Measurements from ENCODE around the gene NOD1.
"Not testable (repeated sequence)": the region's sequence is repeated elsewhere in the genome, so short reads cannot be mapped to it uniquely, and the experiment has no call there.

The NOD1 gene

DNA sequence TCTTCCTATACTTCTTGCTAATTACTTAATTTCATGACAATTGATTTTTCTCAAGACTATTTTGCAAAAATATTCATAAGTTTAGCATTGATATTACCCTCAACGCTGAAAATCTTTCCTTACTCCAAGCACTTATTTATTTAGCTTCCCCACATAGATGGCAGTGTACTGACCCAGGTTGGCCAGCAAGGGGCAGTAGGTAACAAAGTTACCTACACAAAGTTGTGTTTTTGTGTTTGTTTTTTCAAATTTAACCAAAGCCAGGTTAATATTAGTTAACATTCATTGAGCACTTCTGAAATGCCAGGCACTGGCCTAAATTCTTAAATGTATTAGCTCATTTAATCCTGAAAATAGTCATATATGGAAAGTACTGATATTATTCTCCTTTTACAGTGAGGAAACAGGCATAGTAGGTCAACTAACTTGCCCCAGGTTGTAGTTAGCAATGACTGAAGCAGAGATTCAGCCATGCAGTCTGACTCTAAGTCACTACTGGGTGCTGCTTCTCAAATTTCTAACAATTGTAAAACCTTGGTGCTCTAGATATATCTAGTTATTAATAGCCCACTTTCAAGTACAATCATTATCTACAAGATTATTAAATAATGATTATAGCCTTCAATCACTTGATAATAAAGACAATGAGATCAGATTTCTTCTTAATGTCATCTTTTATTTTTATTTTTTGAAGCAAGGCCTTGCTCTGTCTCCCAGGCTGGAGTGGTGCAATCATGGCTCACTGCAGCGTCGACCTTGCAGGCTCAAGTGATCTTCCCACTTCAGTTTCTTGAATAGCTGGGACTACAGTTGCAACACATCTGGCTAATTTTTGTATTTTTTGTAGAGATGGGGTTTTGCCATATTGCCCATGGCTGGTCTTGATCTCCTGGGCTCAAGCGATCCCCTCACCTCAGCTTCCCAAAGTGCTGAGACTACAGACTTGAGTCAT lies 31.8 kb upstream of the NOD1 start:
- Mint-ChIP-seq H3K4me3 (no peak overlapping the region), H3K9me3 (no peaks in the 10 kb centered on the region), H3K36me3 (peaks cover 6% of the 10 kb centered on the region), H3K4me1 (no peaks in the 10 kb centered on the region), H3K27ac (no peak overlapping the region)
- peak; percentile 61 for ATAC-seq
- DNase-seq (ENCODE audit: low spot score in 2 of 2): no peak

DNA sequence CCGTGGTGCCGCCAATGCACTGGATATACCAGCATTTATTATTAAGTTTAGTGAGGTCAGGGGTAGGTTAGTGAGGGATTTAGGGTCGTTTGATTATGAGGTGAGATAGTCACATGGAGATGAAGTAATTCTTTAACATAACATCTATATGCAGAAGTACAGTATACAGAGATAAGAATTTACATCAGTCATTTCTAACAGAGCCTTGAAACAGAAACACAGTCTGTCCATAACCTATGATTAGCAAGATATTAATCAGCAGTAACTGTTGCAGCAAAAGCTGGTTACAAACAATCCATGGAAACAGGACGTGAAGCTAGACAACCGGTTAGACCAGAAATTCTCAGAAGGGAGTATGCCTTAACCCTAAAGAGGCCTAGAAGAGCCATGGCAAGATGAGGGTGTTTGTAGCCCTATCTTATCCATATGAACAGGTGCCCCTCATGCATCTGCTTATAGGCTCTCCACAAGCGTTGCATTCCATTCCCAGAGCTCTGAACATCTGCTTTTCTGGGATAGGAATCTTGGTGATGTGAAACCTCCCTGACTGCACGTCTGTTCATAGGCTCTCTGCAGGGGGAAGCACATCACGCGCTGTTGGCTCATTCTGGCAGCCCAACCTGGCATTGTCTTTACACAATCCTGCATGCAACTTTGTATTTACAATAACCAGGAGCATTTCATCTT lies 30.7 kb upstream of the NOD1 start:
- not testable (repeated sequence) for H3K27ac Mint-ChIP-seq; H3K9me3 Mint-ChIP-seq; H3K36me3 Mint-ChIP-seq; ATAC-seq; H3K4me1 Mint-ChIP-seq; DNase-seq (ENCODE audit: low spot score in 2 of 2); H3K4me3 Mint-ChIP-seq

DNA sequence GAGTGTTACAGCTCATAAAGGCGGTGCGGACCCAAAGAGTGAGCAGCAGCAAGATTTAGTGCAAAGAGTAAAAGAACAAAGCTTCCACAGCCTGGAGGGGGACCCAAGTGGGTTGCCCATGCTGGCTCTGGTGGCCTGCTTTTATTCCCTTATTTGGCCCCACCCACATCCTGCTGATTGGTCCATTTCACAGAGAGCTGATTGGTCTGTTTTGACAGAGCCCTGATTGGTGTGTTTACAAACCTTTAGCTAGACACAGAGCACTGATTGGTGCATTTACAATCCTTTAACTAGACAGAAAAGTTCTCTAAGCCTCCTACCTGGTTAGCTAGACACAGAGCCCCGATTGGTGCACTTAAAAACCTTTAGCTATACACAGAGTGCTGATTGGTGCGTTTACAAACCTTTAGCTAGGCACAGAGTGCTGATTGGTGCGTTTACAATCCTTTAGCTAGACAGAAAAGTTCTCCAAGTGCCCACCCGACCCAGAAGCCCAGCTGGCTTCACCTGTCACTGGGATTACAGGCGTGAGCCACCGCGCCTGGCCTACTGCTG lies 28.8 kb upstream of the NOD1 start:
- not testable (repeated sequence) for ATAC-seq; H3K27ac Mint-ChIP-seq; DNase-seq (ENCODE audit: low spot score in 2 of 2); H3K4me3 Mint-ChIP-seq; H3K9me3 Mint-ChIP-seq
- H3K36me3 Mint-ChIP-seq: peaks cover 15% of the 10 kb centered on the region
- peaks cover 22% of the 10 kb centered on the region for H3K4me1 Mint-ChIP-seq

DNA sequence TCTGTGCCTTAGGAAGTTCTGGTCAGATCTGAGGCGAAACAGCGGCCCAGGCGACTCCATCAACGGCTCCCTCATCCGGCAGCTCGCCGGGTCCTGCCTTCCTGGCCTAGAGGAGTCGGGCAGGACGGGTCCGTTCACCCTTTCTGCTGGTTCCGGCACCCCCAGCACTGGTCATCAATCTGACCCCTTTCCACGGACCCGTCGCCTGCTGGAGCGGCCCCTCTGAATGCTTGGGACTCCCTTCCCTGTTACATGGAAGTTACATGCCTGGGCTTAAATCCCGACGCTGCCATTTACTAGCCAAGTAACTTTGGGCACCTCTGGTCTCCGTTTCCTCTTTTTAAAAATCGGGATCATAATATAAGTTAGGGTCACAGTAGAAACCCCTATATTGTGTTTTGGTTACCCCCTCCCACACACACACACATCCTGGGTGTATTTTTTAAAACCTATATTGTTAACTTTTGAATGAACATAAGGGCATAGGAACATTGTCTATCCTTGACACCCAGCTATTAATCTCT lies 26.7 kb upstream of the NOD1 start:
- Mint-ChIP-seq H3K27ac (peak overlapping the region; percentile 89), H3K4me3 (peak overlapping the region; percentile 83), H3K4me1 (peaks cover 34% of the 10 kb centered on the region), H3K9me3 (no peaks in the 10 kb centered on the region), H3K36me3 (peaks cover 26% of the 10 kb centered on the region)
- DNase-seq (ENCODE audit: low spot score in 2 of 2) (no peak), ATAC-seq (peak; percentile 14)

DNA sequence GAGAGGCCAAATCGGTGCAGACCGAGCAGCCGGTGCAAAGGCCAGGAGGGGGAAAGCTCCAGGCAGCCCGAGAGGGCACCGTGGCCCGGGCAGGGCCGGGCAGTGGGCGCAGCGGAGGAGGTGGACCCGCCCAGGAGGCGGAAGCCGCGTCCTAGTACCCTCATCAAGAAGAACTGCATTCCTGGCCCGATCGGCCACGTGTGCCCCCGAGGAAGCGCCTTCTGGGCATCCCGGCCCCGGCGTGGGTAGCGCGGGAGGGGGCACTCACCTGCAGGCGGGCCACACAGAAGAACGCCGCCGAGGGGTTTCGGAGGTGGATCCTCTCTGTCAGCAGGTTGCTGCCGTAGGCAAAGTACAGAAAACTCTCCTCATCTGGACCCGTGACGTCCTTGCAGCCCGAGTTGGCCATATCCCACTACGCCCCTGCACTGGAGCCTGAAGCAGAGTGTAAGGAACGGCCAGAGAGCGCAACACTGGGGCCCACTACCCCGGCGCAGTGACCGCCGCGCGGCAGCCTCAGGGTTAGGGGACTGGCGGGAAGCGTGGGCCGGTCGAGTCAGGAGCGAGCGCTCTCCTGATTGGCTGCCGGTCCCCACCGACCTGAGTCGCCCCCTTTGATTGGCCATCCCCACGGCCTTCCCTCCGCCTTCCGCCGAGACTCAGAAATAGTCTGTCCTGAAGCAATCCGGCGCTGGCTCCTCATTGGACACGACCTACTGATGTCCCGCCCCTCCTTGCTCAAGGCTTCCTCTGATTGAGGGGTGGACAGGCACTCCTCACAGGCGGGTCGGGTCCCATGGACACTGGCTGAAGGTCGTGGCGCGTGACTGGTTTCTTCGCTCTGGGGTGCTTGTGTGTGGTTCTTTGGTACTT lies 26.0 kb upstream of the NOD1 start, which contains the start of gene GGCT:
TSS of gene GGCT (minus strand) at position 529 of the 873 bp plus-strand sequence. CDS start at position 409, 120 bp downstream.
- Mint-ChIP-seq H3K4me1 (peaks cover 38% of the 10 kb centered on the region), H3K36me3 (peaks cover 33% of the 10 kb centered on the region), H3K4me3 (peak within 1 kb of the TSS; percentile 83), H3K9me3 (no peaks in the 10 kb centered on the region), H3K27ac (peak within 1 kb of the TSS; percentile 89)
- DNase-seq (ENCODE audit: low spot score in 2 of 2) (peak; percentile 92 to 98), ATAC-seq (peak; percentile 99)

DNA sequence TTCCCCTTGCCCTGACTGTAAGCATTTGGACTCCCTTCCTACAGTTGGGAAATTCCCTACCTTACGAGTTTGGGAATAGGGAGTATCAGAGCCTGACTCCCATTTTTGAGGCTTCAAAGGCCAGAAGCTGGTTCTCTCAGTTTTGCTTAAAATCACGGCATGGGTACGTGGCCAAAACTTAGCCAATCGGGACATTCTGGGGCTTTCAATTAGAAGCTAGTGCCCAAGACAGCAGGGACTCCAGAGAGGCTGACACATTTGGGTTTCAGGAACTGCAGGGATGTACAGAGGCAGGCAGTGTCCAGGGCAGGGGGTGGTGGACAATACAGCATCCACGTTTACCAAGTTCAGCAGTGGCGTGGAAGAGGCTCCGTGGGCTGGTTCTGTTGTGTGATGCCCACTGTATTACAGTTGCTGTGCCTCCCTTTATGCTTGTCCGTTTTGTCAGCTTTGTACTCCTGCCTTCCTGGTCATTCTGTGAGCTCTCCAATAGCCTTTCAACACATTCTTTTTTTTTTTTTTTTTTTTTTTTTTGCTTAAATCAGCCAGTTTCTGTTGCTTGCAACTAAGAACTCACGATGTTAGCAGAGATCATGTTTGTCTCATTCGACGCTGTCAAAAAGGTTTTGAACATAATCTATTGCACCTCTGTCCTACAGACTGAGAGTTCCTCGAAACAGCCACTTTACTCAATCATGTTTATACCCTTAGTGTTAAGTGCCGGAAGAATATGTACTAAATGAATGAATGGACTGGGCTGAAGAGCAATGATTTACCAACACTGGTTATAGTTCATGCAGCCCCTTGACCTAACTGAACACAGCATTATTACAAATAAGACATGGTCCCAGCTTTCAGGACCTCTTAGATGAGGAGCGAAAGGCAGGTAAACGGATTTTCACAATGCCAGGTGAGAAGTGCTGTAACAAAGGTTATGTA lies 25.0 kb upstream of the NOD1 start:
- peak overlapping the region; percentile 83 for H3K4me3 Mint-ChIP-seq
- H3K27ac Mint-ChIP-seq: peak overlapping the region; percentile 89
- peaks cover 38% of the 10 kb centered on the region for H3K4me1 Mint-ChIP-seq
- no peak for DNase-seq (ENCODE audit: low spot score in 2 of 2)
- peaks cover 43% of the 10 kb centered on the region for H3K36me3 Mint-ChIP-seq
- no peaks in the 10 kb centered on the region for H3K9me3 Mint-ChIP-seq
- ATAC-seq: no peak

DNA sequence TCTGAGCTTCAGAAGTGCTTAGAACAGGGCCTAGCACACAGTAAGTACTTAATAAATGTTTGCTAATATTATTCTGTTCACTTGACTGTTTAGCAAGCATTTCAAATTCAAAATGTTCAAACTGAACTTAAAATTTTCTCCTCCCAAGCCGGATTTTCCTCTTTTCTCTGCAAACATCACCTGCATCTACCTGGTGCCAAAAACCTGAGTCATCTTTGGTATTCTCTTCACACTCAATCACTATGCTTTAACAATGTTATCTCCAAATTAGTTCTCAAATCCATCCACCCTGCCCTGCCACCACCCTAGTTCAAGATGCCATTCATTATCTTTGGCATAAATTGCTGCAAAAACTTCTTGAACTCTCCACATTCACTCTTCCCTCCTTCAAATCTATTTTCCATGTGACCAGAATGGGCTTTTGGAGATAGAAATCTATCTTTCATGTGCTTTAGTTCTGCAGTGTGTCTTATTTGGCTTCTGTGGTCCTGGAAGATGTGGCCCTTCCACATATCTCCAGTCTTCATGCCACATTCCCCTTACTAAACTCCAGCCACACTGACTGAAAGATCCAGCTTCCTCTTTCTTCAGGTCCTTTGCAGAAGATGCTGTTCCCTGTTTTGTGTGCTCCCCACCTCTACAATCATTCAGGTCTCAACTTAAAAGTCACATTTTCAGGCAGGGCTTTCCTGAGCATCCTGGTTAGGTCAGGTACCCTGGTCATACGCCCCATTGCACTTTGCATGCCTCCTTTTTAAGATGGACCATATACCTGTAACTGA lies 24.1 kb upstream of the NOD1 start:
- H3K9me3 Mint-ChIP-seq: no peaks in the 10 kb centered on the region
- ATAC-seq (no peak), DNase-seq (ENCODE audit: low spot score in 2 of 2) (no peak)
- peak overlapping the region; percentile 83 for H3K4me3 Mint-ChIP-seq
- H3K27ac Mint-ChIP-seq: no peak overlapping the region
- H3K36me3 Mint-ChIP-seq: peaks cover 51% of the 10 kb centered on the region
- peaks cover 38% of the 10 kb centered on the region for H3K4me1 Mint-ChIP-seq

DNA sequence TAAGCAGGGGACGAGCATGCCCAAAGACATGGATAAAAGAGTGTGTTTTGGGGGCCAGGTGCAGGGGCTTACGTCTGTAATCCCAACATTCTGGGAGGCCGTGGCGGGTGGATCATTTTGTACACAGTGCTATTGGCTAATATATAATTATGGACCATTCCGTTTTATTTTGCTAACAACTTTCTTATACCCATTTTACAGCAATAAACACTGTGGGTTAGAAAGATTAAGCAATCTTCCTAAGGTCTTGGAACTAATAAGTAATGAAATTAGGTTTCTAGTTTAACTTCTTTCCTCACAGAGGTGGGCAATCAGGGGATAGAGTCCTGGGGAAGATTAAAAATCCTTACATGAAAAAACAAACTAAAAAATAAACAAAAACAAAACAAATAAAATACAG lies 22.7 kb upstream of the NOD1 start:
- no peaks in the 10 kb centered on the region for H3K9me3 Mint-ChIP-seq
- ATAC-seq: no peak

DNA sequence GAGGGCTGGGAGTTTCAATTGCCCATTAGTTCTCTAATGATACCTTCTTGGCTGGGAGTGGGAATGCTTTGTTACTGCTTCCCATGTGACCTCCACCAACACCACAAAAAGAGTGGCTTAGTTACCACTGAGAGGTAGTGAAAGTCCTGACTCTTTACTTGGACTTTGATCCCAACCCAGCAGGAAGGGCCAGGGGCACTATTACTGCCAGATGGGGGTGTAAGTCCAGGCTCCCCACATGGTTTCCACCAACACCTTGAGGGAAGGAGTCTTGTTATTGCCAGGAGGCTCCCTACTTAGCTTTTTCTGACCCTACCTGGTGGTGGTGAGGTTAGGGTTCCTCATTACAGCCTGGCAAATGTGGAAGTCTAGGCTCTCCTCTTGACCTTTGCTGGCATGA lies 14.6 kb upstream of the NOD1 start:
- H3K4me1 Mint-ChIP-seq: no peaks in the 10 kb centered on the region
- H3K36me3 Mint-ChIP-seq: peaks cover 35% of the 10 kb centered on the region
- no peak overlapping the region for H3K27ac Mint-ChIP-seq
- no peak overlapping the region for H3K4me3 Mint-ChIP-seq
- DNase-seq (ENCODE audit: low spot score in 2 of 2) (no peak), ATAC-seq (no peak)
- H3K9me3 Mint-ChIP-seq: peaks cover 15% of the 10 kb centered on the region

More for the DNA sequence above, 22.7 kb upstream of the NOD1 start:
- H3K4me3 Mint-ChIP-seq: no peak overlapping the region
- H3K36me3 Mint-ChIP-seq: peaks cover 65% of the 10 kb centered on the region
- DNase-seq (ENCODE audit: low spot score in 2 of 2): no peak
- no peak overlapping the region for H3K27ac Mint-ChIP-seq
- H3K4me1 Mint-ChIP-seq: peaks cover 38% of the 10 kb centered on the region

DNA sequence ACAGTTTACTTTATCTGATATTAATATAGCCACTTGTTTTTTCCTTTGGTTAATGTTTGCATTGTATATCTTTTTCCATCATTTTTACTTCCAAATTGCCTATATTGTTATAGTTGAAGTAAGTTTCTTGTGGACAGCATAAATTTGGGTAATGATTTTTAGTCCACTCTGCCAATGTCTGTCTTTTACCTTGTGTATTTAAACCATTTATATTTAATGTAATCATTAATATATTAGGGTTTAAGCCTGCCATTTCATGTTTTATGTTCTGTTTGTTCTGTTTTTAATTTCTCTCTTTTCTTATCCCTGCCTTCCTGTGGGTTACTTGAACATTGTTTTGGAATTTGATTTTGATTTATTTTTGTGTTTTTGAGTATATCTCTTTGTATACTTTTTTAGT lies 12.8 kb upstream of the NOD1 start:
- no peak for DNase-seq (ENCODE audit: low spot score in 2 of 2)
- Mint-ChIP-seq H3K27ac (no peak overlapping the region), H3K36me3 (peaks cover 18% of the 10 kb centered on the region), H3K4me1 (no peaks in the 10 kb centered on the region), H3K9me3 (peaks cover 15% of the 10 kb centered on the region), H3K4me3 (no peak overlapping the region)
- no peak for ATAC-seq

DNA sequence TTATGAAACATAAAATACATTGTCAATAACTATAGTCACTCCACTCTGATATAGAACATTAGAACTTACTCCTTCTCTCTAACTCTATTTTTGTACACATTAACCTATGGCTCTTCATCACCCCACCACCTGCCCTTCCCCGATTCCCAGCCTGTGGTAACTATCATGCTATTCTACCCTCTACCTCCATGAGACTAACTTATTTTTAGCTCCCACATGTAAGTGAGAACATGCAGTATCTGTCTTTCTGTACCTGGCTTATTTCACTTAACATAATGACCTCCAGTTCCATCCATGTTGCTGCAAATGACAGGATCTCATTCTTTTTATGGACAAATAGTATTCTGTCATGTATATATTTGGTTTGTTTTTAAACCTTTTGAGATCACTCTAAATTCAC lies 8.8 kb upstream of the NOD1 start:
- Mint-ChIP-seq H3K36me3 (no peaks in the 10 kb centered on the region), H3K4me3 (no peak overlapping the region), H3K4me1 (no peaks in the 10 kb centered on the region), H3K9me3 (peaks cover 11% of the 10 kb centered on the region), H3K27ac (no peak overlapping the region)
- DNase-seq (ENCODE audit: low spot score in 2 of 2): no peak
- no peak for ATAC-seq

DNA sequence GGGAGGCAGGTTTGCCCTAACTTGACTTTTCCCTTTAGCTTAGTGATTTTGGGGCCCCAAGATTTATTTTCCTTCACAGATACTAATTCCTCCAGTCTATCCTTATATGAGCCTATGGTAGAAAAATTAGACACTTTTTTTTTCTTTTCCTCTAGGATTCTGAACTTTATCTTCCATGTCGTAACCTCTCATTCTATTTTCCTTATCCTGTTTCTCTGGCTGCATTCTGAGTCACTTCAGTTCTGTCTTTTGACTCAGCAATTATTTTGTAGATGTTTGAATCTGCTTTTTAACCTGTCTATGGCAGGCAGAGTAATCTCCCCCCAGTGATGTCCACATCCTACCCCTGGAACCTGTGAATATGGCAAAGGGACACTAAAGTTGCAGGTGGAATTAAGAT lies 7.1 kb upstream of the NOD1 start:
- DNase-seq (ENCODE audit: low spot score in 2 of 2): no peak
- H3K4me3 Mint-ChIP-seq: no peak overlapping the region
- H3K27ac Mint-ChIP-seq: no peak overlapping the region
- H3K9me3 Mint-ChIP-seq: no peaks in the 10 kb centered on the region
- no peaks in the 10 kb centered on the region for H3K4me1 Mint-ChIP-seq
- no peak for ATAC-seq
- no peaks in the 10 kb centered on the region for H3K36me3 Mint-ChIP-seq

DNA sequence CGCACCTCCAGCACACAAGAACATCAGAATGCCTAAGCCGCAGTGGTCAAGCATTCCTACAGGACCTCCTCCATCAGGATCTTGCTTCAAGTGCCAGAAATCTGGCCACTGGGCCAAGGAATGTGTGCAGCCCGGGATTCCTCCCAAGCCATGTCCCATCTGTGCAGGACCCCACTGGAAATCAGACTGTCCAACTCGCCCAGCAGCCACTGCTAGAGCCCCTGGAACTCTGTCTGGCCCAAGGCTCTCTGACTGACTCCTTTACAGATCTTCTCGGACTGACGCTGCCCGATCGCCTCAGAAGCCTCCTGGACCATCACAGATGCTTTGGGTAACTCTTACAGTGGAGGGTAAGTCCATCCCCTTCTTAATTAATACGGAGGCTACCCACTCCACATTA lies 2.8 kb upstream of the NOD1 start:
- not testable (repeated sequence) for H3K27ac Mint-ChIP-seq, H3K4me1 Mint-ChIP-seq, H3K36me3 Mint-ChIP-seq, ATAC-seq, H3K9me3 Mint-ChIP-seq, H3K4me3 Mint-ChIP-seq
- peak in 1 of 2 donors; percentile 44 for DNase-seq (ENCODE audit: low spot score in 2 of 2)

All from stimulated activated effector memory CD8-positive, alpha-beta T cell treated with anti-CD3 and anti-CD28 coated beads, Interleukin-12 subunit alpha, Interleukin-12 subunit beta, amount 100 ng/mL, for 72 hours (primary cell).